GM12878 (cell line): ENCODE results near the gene GALNT15. TPM values are rescaled to one million over a fixed set of nuclear protein-coding genes. Genes with fewer than 3 reads are reported as not detected.

Experiments
- ATAC-seq: fragments of 200-7000 bp; cut with Tn5 transposase; 3 replicates; pipeline ENCODE4 v1.9.1; 2020; ENCODE audit warnings: mild to moderate bottlenecking, moderate library complexity
- BruUV-seq: library from RNA; stranded (reverse); fragments of 400-500 nt; replicated peaks from 2 replicates; lab custom pipeline; 2021; lab: Mats Ljungman, UMichigan
- CTCF ChIA-PET: fragments of 300-600 bp; sonication (Branson Sonifier 250); formaldehyde crosslinking; extraction: SDS; loops from one replicate; lab custom pipeline; 2021; ENCODE audit warnings: inconsistent platforms; lab: Yijun Ruan, JAX
- POLR2A ChIA-PET: fragments of 350-600 bp; formaldehyde crosslinking; extraction: SDS; loops from one replicate; lab custom pipeline; 2021; ENCODE audit warnings: inconsistent platforms; lab: Charles Lee
- RAD21 ChIA-PET: fragments of 300-600 bp; sonication (Branson Sonifier 250); formaldehyde crosslinking; loops from one replicate; lab custom pipeline; 2023; ENCODE audit warnings: antibody characterized with exemption; ENCODE audit not compliant: unreplicated experiment; lab: Charles Lee
- SMC1A ChIA-PET: fragments of 300-600 bp; sonication (Branson Sonifier 250); formaldehyde crosslinking; loops from one replicate; lab custom pipeline; 2023; ENCODE audit not compliant: unreplicated experiment, uncharacterized antibody; lab: Charles Lee
- DNase-seq: peaks from one replicate; pipeline ENCODE4 v3.0.0-alpha.2; 2011; ENCODE audit warnings: low read depth, low spot score
- FAIRE-seq: peaks from 3 replicates; lab custom pipeline; 2011; peaks lifted over from hg19 to GRCh38; lab: Jason Lieb, UNC
- H2AFZ ChIP-seq: 2 replicates; pipeline ENCODE4 v1.6.0; 2011; ENCODE audit warnings: low read depth, low read length, control low read depth; ENCODE audit not compliant: control insufficient read depth
- H3K27ac ChIP-seq: 2 replicates; pipeline ENCODE4 v1.5.1; 2011; ENCODE audit warnings: control low read depth; ENCODE audit not compliant: control insufficient read depth, insufficient read depth
- H3K27me3 ChIP-seq, 2 experiments: replicated peaks in 1 of 2; 2 replicates each; pipeline versions ENCODE4 v1.6.0 to v1.6.1; 2011; ENCODE audit warnings: low read length in 1 of 2; ENCODE audit not compliant: control insufficient read depth in 2 of 2, insufficient read depth in 2 of 2
- H3K36me3 ChIP-seq, 2 experiments: 2 replicates each; pipeline ENCODE4 v1.5.1; 2011; ENCODE audit warnings: low read length in 1 of 2; ENCODE audit not compliant: control insufficient read depth in 2 of 2, insufficient read depth in 2 of 2
- H3K4me1 ChIP-seq: 2 replicates; pipeline ENCODE4 v1.6.1; 2011; ENCODE audit warnings: mild to moderate bottlenecking, low read length, moderate library complexity, mixed read lengths; ENCODE audit not compliant: control insufficient read depth, insufficient read depth
- H3K4me2 ChIP-seq: 2 replicates; pipeline ENCODE4 v1.6.0; 2011; ENCODE audit warnings: control low read depth; ENCODE audit not compliant: control insufficient read depth, insufficient read depth
- H3K4me3 ChIP-seq: fragments of 200-600 bp; sonication (generic); 2 replicates; pipeline ENCODE4 v1.5.1; 2016
- H3K79me2 ChIP-seq: 2 replicates; pipeline ENCODE4 v1.6.0; 2011; ENCODE audit warnings: low read length; ENCODE audit not compliant: control insufficient read depth, insufficient read depth
- H3K9ac ChIP-seq: 2 replicates; pipeline ENCODE4 v1.8.0; 2011; ENCODE audit warnings: low read length, control low read depth, mixed read lengths; ENCODE audit not compliant: control insufficient read depth, insufficient read depth
- H3K9me3 ChIP-seq: replicated peaks from 3 replicates; pipeline ENCODE4 v1.5.1; 2011; ENCODE audit warnings: mild to moderate bottlenecking, low read length; ENCODE audit not compliant: control insufficient read depth, insufficient read depth
- H4K20me1 ChIP-seq: 2 replicates; pipeline ENCODE4 v1.6.0; 2011; ENCODE audit not compliant: control insufficient read depth, insufficient read depth
- ATF7 ChIP-seq: fragments of 450-650 bp; IDR thresholded peaks from 2 replicates; pipeline ENCODE4 v1.6.1; 2016; ENCODE audit warnings: low read depth, mild to moderate bottlenecking
- EED ChIP-seq: sonication (generic); IDR thresholded peaks from 2 replicates; pipeline ENCODE4 v1.6.1; 2016; ENCODE audit warnings: antibody characterized with exemption, low read depth
- ESRRA ChIP-seq: IDR thresholded peaks from 2 replicates; pipeline ENCODE4 v1.6.1; 2012; ENCODE audit warnings: mild to moderate bottlenecking, low read length, improper control_type of control experiment
- HDAC6 ChIP-seq: fragments of 200-600 bp; sonication (generic); IDR thresholded peaks from one replicate; pipeline ENCODE4 v1.8.0; 2017; ENCODE audit warnings: antibody characterized with exemption; ENCODE audit not compliant: unreplicated experiment
- MEF2A ChIP-seq: IDR thresholded peaks from 2 replicates; pipeline ENCODE4 v1.6.1; 2011; ENCODE audit warnings: low read depth, mild to moderate bottlenecking, low read length, moderate library complexity; ENCODE audit not compliant: insufficient read depth
- NR2C1 ChIP-seq: fragments of 450-650 bp; IDR thresholded peaks from 2 replicates; pipeline ENCODE4 v1.6.1; 2017; ENCODE audit warnings: antibody characterized with exemption, mild to moderate bottlenecking, moderate library complexity
- NR2F1 ChIP-seq: fragments of 450-650 bp; conservative IDR thresholded peaks from 2 replicates; pipeline ENCODE4 v1.6.1; 2017; ENCODE audit warnings: mild to moderate bottlenecking
- PML ChIP-seq: IDR thresholded peaks from 2 replicates; pipeline ENCODE4 v1.6.1; 2012; ENCODE audit warnings: low read length, inconsistent platforms
- POLR2A ChIP-seq: IDR thresholded peaks from 2 replicates; pipeline ENCODE4 v1.6.1; 2011; ENCODE audit warnings: low read depth, mild to moderate bottlenecking, low read length
- POLR2AphosphoS5 ChIP-seq: IDR thresholded peaks from 2 replicates; pipeline ENCODE4 v1.6.1; 2011; ENCODE audit warnings: mild to moderate bottlenecking, low read length, inconsistent platforms
- RFX5 ChIP-seq: IDR thresholded peaks from 2 replicates; pipeline ENCODE4 v1.6.1; 2011; ENCODE audit warnings: low read depth, low read length, improper control_type of control experiment
- SMAD1 ChIP-seq: fragments of 450-650 bp; IDR thresholded peaks from 2 replicates; pipeline ENCODE4 v1.6.1; 2018; ENCODE audit warnings: mild to moderate bottlenecking, low read depth; ENCODE audit not compliant: partially characterized antibody
- SMAD5 ChIP-seq: IDR thresholded peaks from 2 replicates; pipeline ENCODE4 v1.6.1; 2016; ENCODE audit warnings: antibody characterized with exemption, low read depth
- SREBF2 ChIP-seq: IDR thresholded peaks from 2 replicates; pipeline ENCODE4 v1.6.1; 2012; ENCODE audit warnings: mild to moderate bottlenecking, low read length
- SRF ChIP-seq, 2 experiments: IDR thresholded peaks; 2 replicates each; pipeline ENCODE4 v1.6.1; 2011; ENCODE audit warnings: low read depth in 2 of 2, low read length in 2 of 2, mild to moderate bottlenecking in 1 of 2, moderate library complexity in 1 of 2
- STAT3 ChIP-seq: IDR thresholded peaks from 2 replicates; pipeline ENCODE4 v1.6.1; 2011; ENCODE audit warnings: low read depth, low read length, improper control_type of control experiment
- YBX1 ChIP-seq: fragments of 450-650 bp; IDR thresholded peaks from 2 replicates; pipeline ENCODE4 v1.6.1; 2016; ENCODE audit warnings: antibody characterized with exemption
- WGBS: methylation state at CpG from one replicate; pipeline ENCODE4 v1.1.6; 2016; ENCODE audit warnings: low lambda C conversion rate; ENCODE audit not compliant: insufficient replicate concordance, insufficient coverage; ENCODE audit errors: missing lambda C conversion rate; 5-methylcytosine and 5-hydroxymethylcytosine counted together
- in situ Hi-C: fragments of 300-500 bp; cut with MboI; formaldehyde crosslinking; loops from 9 replicates; pipeline ENCODE4 v1.14.3; 2018; ENCODE audit warnings: mixed read lengths
- intact Hi-C: fragments of 100-400 bp; cut with micrococcal nuclease; formaldehyde crosslinking; loops from one replicate; pipeline ENCODE4 v1.14.2; 2022; ENCODE audit not compliant: unreplicated experiment
- polyA plus RNA-seq, 11 experiments: library from polyadenylated mRNA; depleted of rRNA in 4 of 11; unstranded in 6 of 11; stranded (reverse) in 5 of 11; fragments of >200 nt; fragmentation: Nextera tagmentation in 4 of 11; fragmentation: Illumina TruSeq in 1 of 11; extraction: Ambion mirVana in 4 of 11; extraction: Trizol in 1 of 11; gene quantifications; 1 replicate in 1 of 11; 2 replicates in 10 of 11; pipeline versions ENCODE4 v1.2.1 to v1.2.3, GENCODE V29; 2011 to 2016; ENCODE audit warnings: inconsistent platforms in 2 of 11, missing spikeins in 2 of 11, low read depth in 1 of 11
- total RNA-seq, 4 experiments: library from RNA; depleted of rRNA in 3 of 4; stranded (reverse); fragments of >200 nt in 3 of 4; fragmentation: Illumina TruSeq in 1 of 4; extraction: Trizol in 1 of 4; gene quantifications; 2 replicates each; pipeline versions ENCODE4 v1.2.1 to v1.2.3, GENCODE V29; 2013 to 2021
- TF ChIP-seq, protein P1 (sequence below): IDR thresholded peaks from 2 replicates; pipeline ENCODE4 v1.6.1; 2012; ENCODE audit warnings: improper control_type of control experiment, low read depth, low read length; ENCODE audit not compliant: insufficient replicate concordance
- TF ChIP-seq, protein P2 (sequence below), 3 experiments: IDR thresholded peaks in 2 of 3; conservative IDR thresholded peaks in 1 of 3; 2 replicates each; pipeline ENCODE4 v1.5.1; 2011; ENCODE audit warnings: low read depth in 3 of 3, low read length in 3 of 3, mild to moderate bottlenecking in 3 of 3, control low read depth in 2 of 3, moderate library complexity in 2 of 3, inconsistent platforms in 1 of 3, mixed read lengths in 1 of 3; ENCODE audit not compliant: control insufficient read depth in 2 of 3, insufficient read depth in 1 of 3; ENCODE audit errors: extremely low read depth in 1 of 3

GALNT15 gene
- total and polyA plus RNA-seq, 10 of the 15 experiments (the other 5 are each of a cell fraction or from before 2014, with no cell fraction given) = 0.03 to 0.05 TPM; not detected in 8

DNA sequence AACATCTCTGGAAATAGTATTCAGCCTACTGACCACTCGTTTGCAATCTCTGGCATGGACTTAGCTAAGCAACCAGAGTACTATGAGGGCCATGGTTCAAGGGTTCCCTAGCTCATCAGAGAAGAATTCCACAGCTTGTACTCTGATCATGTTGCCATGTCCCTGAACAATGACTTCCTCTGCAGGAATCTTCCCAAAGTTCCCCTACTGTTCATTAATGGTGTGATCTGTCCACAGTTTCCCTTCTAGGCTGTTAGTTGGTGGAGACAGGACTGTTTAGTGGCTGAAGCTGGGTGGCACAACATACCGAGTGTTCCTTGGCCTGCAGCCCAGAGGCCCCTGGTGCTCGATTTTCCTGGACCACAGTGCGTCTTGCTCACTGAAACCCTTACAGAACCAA, 44.4 kb upstream of the GALNT15 start (continued):
- TF ChIP-seq, protein P1, sequence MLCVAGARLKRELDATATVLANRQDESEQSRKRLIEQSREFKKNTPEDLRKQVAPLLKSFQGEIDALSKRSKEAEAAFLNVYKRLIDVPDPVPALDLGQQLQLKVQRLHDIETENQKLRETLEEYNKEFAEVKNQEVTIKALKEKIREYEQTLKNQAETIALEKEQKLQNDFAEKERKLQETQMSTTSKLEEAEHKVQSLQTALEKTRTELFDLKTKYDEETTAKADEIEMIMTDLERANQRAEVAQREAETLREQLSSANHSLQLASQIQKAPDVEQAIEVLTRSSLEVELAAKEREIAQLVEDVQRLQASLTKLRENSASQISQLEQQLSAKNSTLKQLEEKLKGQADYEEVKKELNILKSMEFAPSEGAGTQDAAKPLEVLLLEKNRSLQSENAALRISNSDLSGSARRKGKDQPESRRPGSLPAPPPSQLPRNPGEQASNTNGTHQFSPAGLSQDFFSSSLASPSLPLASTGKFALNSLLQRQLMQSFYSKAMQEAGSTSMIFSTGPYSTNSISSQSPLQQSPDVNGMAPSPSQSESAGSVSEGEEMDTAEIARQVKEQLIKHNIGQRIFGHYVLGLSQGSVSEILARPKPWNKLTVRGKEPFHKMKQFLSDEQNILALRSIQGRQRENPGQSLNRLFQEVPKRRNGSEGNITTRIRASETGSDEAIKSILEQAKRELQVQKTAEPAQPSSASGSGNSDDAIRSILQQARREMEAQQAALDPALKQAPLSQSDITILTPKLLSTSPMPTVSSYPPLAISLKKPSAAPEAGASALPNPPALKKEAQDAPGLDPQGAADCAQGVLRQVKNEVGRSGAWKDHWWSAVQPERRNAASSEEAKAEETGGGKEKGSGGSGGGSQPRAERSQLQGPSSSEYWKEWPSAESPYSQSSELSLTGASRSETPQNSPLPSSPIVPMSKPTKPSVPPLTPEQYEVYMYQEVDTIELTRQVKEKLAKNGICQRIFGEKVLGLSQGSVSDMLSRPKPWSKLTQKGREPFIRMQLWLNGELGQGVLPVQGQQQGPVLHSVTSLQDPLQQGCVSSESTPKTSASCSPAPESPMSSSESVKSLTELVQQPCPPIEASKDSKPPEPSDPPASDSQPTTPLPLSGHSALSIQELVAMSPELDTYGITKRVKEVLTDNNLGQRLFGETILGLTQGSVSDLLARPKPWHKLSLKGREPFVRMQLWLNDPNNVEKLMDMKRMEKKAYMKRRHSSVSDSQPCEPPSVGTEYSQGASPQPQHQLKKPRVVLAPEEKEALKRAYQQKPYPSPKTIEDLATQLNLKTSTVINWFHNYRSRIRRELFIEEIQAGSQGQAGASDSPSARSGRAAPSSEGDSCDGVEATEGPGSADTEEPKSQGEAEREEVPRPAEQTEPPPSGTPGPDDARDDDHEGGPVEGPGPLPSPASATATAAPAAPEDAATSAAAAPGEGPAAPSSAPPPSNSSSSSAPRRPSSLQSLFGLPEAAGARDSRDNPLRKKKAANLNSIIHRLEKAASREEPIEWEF = no peak
- TF ChIP-seq MEF2A = no peak
- no peak for TF ChIP-seq POLR2A
- no peak for TF ChIP-seq NR2F1
- TF ChIP-seq PML = no peak
- no peak for TF ChIP-seq ATF7
- TF ChIP-seq HDAC6 = no peak
- no peak for TF ChIP-seq SREBF2
- no peak for TF ChIP-seq YBX1
- TF ChIP-seq SRF (IDR thresholded peaks at IDR 0.05; ENCODE audit: low read depth in 2 of 2, low read length in 2 of 2) = no peak

DNA sequence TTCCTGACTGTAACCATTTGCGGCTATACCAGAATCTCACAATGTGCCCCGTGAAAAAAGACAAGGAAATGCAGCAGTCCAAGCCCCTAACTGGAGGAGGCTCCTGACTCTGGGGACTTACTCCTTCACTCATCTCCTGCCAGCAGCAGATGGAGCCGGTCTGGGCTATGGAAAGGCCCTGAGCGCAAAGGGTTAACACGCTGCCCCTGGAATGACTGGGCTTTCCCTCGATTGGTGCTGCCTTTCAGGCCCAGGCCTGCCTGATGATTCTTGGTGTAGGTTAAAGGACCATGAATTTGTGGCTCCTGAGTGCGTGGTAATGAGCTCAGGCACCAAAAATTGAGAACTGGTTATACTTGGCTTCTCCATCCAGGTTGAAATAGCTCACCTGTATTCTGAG, 42.3 kb upstream of the GALNT15 start:
- H3K9me3 ChIP-seq = no peaks in the 10 kb centered on the region
- TF ChIP-seq NR2C1 (no peak), SMAD1 (no peak), STAT3 (no peak), SMAD5 (no peak), ESRRA (no peak), RFX5 (no peak), POLR2AphosphoS5 (no peak), EED (no peak)
- TF ChIP-seq, protein P2, sequence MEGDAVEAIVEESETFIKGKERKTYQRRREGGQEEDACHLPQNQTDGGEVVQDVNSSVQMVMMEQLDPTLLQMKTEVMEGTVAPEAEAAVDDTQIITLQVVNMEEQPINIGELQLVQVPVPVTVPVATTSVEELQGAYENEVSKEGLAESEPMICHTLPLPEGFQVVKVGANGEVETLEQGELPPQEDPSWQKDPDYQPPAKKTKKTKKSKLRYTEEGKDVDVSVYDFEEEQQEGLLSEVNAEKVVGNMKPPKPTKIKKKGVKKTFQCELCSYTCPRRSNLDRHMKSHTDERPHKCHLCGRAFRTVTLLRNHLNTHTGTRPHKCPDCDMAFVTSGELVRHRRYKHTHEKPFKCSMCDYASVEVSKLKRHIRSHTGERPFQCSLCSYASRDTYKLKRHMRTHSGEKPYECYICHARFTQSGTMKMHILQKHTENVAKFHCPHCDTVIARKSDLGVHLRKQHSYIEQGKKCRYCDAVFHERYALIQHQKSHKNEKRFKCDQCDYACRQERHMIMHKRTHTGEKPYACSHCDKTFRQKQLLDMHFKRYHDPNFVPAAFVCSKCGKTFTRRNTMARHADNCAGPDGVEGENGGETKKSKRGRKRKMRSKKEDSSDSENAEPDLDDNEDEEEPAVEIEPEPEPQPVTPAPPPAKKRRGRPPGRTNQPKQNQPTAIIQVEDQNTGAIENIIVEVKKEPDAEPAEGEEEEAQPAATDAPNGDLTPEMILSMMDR (IDR thresholded peaks at IDR 0.05 in 2 of 3, conservative IDR thresholded peaks at IDR 0.05 in 1 of 3; ENCODE audit: control insufficient read depth in 2 of 3, extremely low read depth in 1 of 3, insufficient read depth in 1 of 3, low read depth in 3 of 3, low read length in 3 of 3) = no peak
- TF ChIP-seq, all 136 proteins: peak for 0
- H3K4me1 ChIP-seq = no peaks in the 10 kb centered on the region
- no peaks in the 10 kb centered on the region for H3K36me3 ChIP-seq
- no TSS peak for BruUV-seq
- ChIA-PET RAD21 (no interaction called here), SMC1A (interaction anchor here (1.2 to 3.5 kb wide), 2 partner anchors 15 to 22 kb away, joined by 3 to 13 read pairs; no protein-coding TSS in a partner anchor), CTCF (no interaction called here), POLR2A (no interaction called here)
- no peaks in the 10 kb centered on the region; a peak in 1 of 4 replicates for H3K27me3 ChIP-seq
- ATAC-seq = no peak
- 46% methylated on average over 7 of the region's 7 CpGs for WGBS
- DNase-seq = no peak
- in situ Hi-C loops = no loop called here
- H3K4me3 ChIP-seq = no peak overlapping the region
- no peaks in the 10 kb centered on the region for H4K20me1 ChIP-seq
- no peak overlapping the region for H3K4me2 ChIP-seq
- H3K9ac ChIP-seq = no peak overlapping the region
- intact Hi-C loops = no loop called here
- no peaks in the 10 kb centered on the region for H3K79me2 ChIP-seq
- H3K27ac ChIP-seq = no peak overlapping the region
- no peak for FAIRE-seq
- H2AFZ ChIP-seq = no peak overlapping the region
